GM23338 (cell line): Measurements from ENCODE around the gene RSPH1. TPM values are rescaled to one million over a fixed set of nuclear protein-coding genes. Genes with fewer than 3 reads are reported as not detected.

Experiments
- ATAC-seq: fragments of 200-7000 bp; cut with Tn5 transposase; 3 replicates; pipeline ENCODE4 v1.9.1; 2020
- DNase-seq: peaks from one replicate; pipeline ENCODE4 v3.0.0-alpha.2; 2015; ENCODE audit warnings: low spot score
- H2AFZ ChIP-seq: fragments of 200-600 bp; sonication (generic); 2 replicates; pipeline ENCODE4 v1.8.0; 2016; ENCODE audit warnings: antibody characterized with exemption, mild to moderate bottlenecking, moderate library complexity
- H3F3A ChIP-seq: fragments of 200-600 bp; sonication (generic); replicated peaks from 2 replicates; pipeline ENCODE4 v1.8.0; 2017; ENCODE audit warnings: antibody characterized with exemption, mixed run types, low read depth
- H3K27ac ChIP-seq: fragments of 200-600 bp; sonication (generic); 2 replicates; pipeline ENCODE4 v1.6.1; 2016; ENCODE audit warnings: low read depth
- H3K27me3 ChIP-seq: fragments of 200-600 bp; sonication (generic); 2 replicates; pipeline ENCODE4 v1.8.0; 2016; ENCODE audit warnings: mild to moderate bottlenecking, mixed run types, moderate library complexity; ENCODE audit not compliant: insufficient read depth
- H3K36me3 ChIP-seq: fragments of 200-600 bp; sonication (generic); 2 replicates; pipeline ENCODE4 v1.8.0; 2016; ENCODE audit warnings: mild to moderate bottlenecking; ENCODE audit not compliant: insufficient read depth
- H3K4me1 ChIP-seq: fragments of 200-600 bp; sonication (generic); 2 replicates; pipeline ENCODE4 v1.8.0; 2016; ENCODE audit warnings: mild to moderate bottlenecking, moderate library complexity; ENCODE audit not compliant: insufficient read depth
- H3K4me2 ChIP-seq: fragments of 200-600 bp; sonication (generic); 2 replicates; pipeline ENCODE4 v1.7.1; 2017; ENCODE audit warnings: mixed run types
- H3K4me3 ChIP-seq: fragments of 200-600 bp; sonication (generic); 2 replicates; pipeline ENCODE4 v1.6.1; 2016; ENCODE audit warnings: mixed run types
- H3K79me2 ChIP-seq: fragments of 200-600 bp; sonication (generic); replicated peaks from 2 replicates; pipeline ENCODE4 v1.8.0; 2017; ENCODE audit warnings: mild to moderate bottlenecking; ENCODE audit not compliant: insufficient read depth
- H3K9me2 ChIP-seq: fragments of 200-600 bp; sonication (generic); 2 replicates; pipeline ENCODE4 v1.8.0; 2017; ENCODE audit not compliant: insufficient read depth
- H4K20me1 ChIP-seq: fragments of 200-600 bp; sonication (generic); replicated peaks from 2 replicates; pipeline ENCODE4 v1.8.0; 2017; ENCODE audit warnings: mild to moderate bottlenecking; ENCODE audit not compliant: insufficient read depth
- H3K27ac Mint-ChIP-seq: 2 replicates; pipeline ENCODE4 v1.8.0; 2020; ENCODE audit warnings: inconsistent platforms, mild to moderate bottlenecking, moderate library complexity, mixed read lengths
- H3K27me3 Mint-ChIP-seq: 3 replicates; pipeline ENCODE4 v1.8.0; 2022; ENCODE audit warnings: low read depth, mild to moderate bottlenecking, moderate library complexity, mixed read lengths, inconsistent platforms; ENCODE audit not compliant: insufficient read depth, poor library complexity
- H3K36me3 Mint-ChIP-seq: 3 replicates; pipeline ENCODE4 v1.8.0; 2021; ENCODE audit warnings: low read depth, mild to moderate bottlenecking, inconsistent platforms, moderate library complexity, mixed read lengths
- H3K4me1 Mint-ChIP-seq: 3 replicates; pipeline ENCODE4 v1.8.0; 2020; ENCODE audit warnings: mild to moderate bottlenecking, inconsistent platforms, mixed read lengths
- H3K4me3 Mint-ChIP-seq: 3 replicates; pipeline ENCODE4 v1.8.0; 2021; ENCODE audit warnings: moderate library complexity, mild to moderate bottlenecking, inconsistent platforms, mixed read lengths
- H3K9me3 Mint-ChIP-seq: 3 replicates; pipeline ENCODE4 v1.8.0; 2020; ENCODE audit warnings: moderate library complexity, mild to moderate bottlenecking, inconsistent platforms, mixed read lengths
- CREB1 ChIP-seq: fragments of 250-450 bp; sonication (Bioruptor Pico); IDR thresholded peaks from 2 replicates; pipeline ENCODE4 v1.5.0; 2020; ENCODE audit warnings: low read depth, mild to moderate bottlenecking, moderate library complexity
- ETS1 ChIP-seq: IDR thresholded peaks from 2 replicates; pipeline ENCODE4 v1.6.1; 2016; ENCODE audit warnings: antibody characterized with exemption
- EZH2 ChIP-seq: fragments of 200-600 bp; sonication (generic); IDR thresholded peaks from one replicate; pipeline ENCODE4 v1.8.0; 2017; ENCODE audit warnings: antibody characterized with exemption, mild to moderate bottlenecking, low read depth; ENCODE audit not compliant: unreplicated experiment
- JUNB ChIP-seq: IDR thresholded peaks from one replicate; pipeline ENCODE4 v1.6.1; 2016; ENCODE audit warnings: antibody characterized with exemption; ENCODE audit not compliant: unreplicated experiment
- NANOG ChIP-seq: IDR thresholded peaks from 2 replicates; pipeline ENCODE4 v1.6.1; 2016; ENCODE audit warnings: antibody characterized with exemption, borderline replicate concordance
- POLR2AphosphoS5 ChIP-seq: IDR thresholded peaks from 2 replicates; pipeline ENCODE4 v1.6.1; 2016; ENCODE audit warnings: antibody characterized with exemption, low read depth
- REST ChIP-seq: IDR thresholded peaks from one replicate; pipeline ENCODE4 v1.6.1; 2018; ENCODE audit warnings: antibody characterized with exemption; ENCODE audit not compliant: unreplicated experiment
- STAT1 ChIP-seq: IDR thresholded peaks from one replicate; pipeline ENCODE4 v1.6.1; 2016; ENCODE audit warnings: antibody characterized with exemption; ENCODE audit not compliant: unreplicated experiment
- ZNF114 ChIP-seq: fragments of 250-450 bp; sonication (Bioruptor Pico); IDR thresholded peaks from 2 replicates; pipeline ENCODE4 v1.5.0; 2020; ENCODE audit warnings: mild to moderate bottlenecking, moderate library complexity
- ZNF331 ChIP-seq: fragments of 250-450 bp; sonication (Bioruptor Pico); IDR thresholded peaks from 2 replicates; pipeline ENCODE4 v1.5.0; 2020; ENCODE audit warnings: low read depth, mild to moderate bottlenecking, moderate library complexity
- ZNF462 ChIP-seq: fragments of 250-450 bp; sonication (Bioruptor Pico); IDR thresholded peaks from 2 replicates; pipeline ENCODE4 v1.5.0; 2020; ENCODE audit warnings: mild to moderate bottlenecking, moderate library complexity
- polyA plus RNA-seq: library from polyadenylated mRNA; unstranded; fragments of >200 nt; fragmentation: Nextera tagmentation; extraction: Ambion mirVana; gene quantifications from 2 replicates; pipeline ENCODE4 v1.2.1, GENCODE V29; 2016
- total RNA-seq: library from RNA; depleted of rRNA; stranded (reverse); fragments of >200 nt; shearing (Covaris generic); gene quantifications from 2 replicates; pipeline ENCODE4 v1.2.3, GENCODE V29; 2014

Gene RSPH1
- total and polyA plus RNA-seq, 2 experiments from 2014 or later: 0.23 TPM; not detected in 1

GRCh38 chr21:42521805-42522204 lies 25.8 kb upstream of the RSPH1 start (continued):
- no peak for TF ChIP-seq ZNF462 (CRISPR knock-in tag)
- no peak for TF ChIP-seq CREB1

GRCh38 chr21:42521384-42521783 lies 25.4 kb upstream of the RSPH1 start:
- Histone ChIP-seq H3K4me3 (no peak overlapping the region), H4K20me1 (no peaks in the 10 kb centered on the region; the same call in 1 of the 2 replicates), H3K27me3 (no peaks in the 10 kb centered on the region), H3F3A (peaks cover 3% of the 10 kb centered on the region; the same call in 1 of the 2 replicates), H3K27ac (no peak overlapping the region), H3K36me3 (peaks cover 6% of the 10 kb centered on the region; the same call in 1 of the 2 replicates), H3K4me1 (peaks cover 34% of the 10 kb centered on the region), H3K79me2 (peaks cover 44% of the 10 kb centered on the region), H3K4me2 (no peak overlapping the region), H2AFZ (no peak overlapping the region), H3K9me2 (no peaks in the 10 kb centered on the region)
- H3K4me1 Mint-ChIP-seq: peaks cover 54% of the 10 kb centered on the region
- ATAC-seq (no peak), DNase-seq (no peak)
- no peak overlapping the region for H3K27ac Mint-ChIP-seq
- H3K9me3 Mint-ChIP-seq: no peaks in the 10 kb centered on the region
- no peak overlapping the region for H3K4me3 Mint-ChIP-seq
- H3K27me3 Mint-ChIP-seq: peaks cover 17% of the 10 kb centered on the region
- peaks cover 71% of the 10 kb centered on the region for H3K36me3 Mint-ChIP-seq
- TF ChIP-seq NANOG (no peak), STAT1 (no peak), JUNB (no peak), POLR2AphosphoS5 (no peak), ETS1 (no peak), ZNF114 (no peak), ZNF331 (CRISPR knock-in tag) (no peak), EZH2 (no peak), CREB1 (no peak), REST (no peak)
